Mesendoderm (in vitro differentiated cells): ENCODE measurements around the gene SHC4.

ENCODE experiments used
- DNase-seq: peaks from one replicate; pipeline ENCODE4 v3.0.0; 2013
- H2AK5ac ChIP-seq: 2 replicates; pipeline ENCODE4 v1.6.1; 2013; ENCODE audit warnings: low read length, inconsistent platforms
- H2BK120ac ChIP-seq: 2 replicates; pipeline ENCODE4 v1.6.1; 2013; ENCODE audit warnings: low read depth, mild to moderate bottlenecking, low read length, moderate library complexity, mixed read lengths
- H2BK15ac ChIP-seq: replicated peaks from 2 replicates; pipeline ENCODE4 v1.6.1; 2013; ENCODE audit warnings: low read depth, mild to moderate bottlenecking, moderate library complexity
- H2BK5ac ChIP-seq: 2 replicates; pipeline ENCODE4 v1.6.1; 2013; ENCODE audit warnings: low read length, inconsistent platforms
- H3K18ac ChIP-seq: 2 replicates; pipeline ENCODE4 v1.6.1; 2013; ENCODE audit warnings: mild to moderate bottlenecking, low read length, mixed read lengths
- H3K23ac ChIP-seq: one replicate; pipeline ENCODE4 v1.6.1; 2013; ENCODE audit warnings: low read length
- H3K27ac ChIP-seq: 2 replicates; pipeline ENCODE4 v1.5.1; 2013; ENCODE audit warnings: low read depth, mild to moderate bottlenecking, inconsistent platforms, low read length, moderate library complexity
- H3K27me3 ChIP-seq: 2 replicates; pipeline ENCODE4 v1.6.1; 2013; ENCODE audit warnings: low read length, control low read depth, mild to moderate bottlenecking, inconsistent platforms; ENCODE audit not compliant: insufficient read depth, poor library complexity
- H3K36me3 ChIP-seq: 2 replicates; pipeline ENCODE4 v1.6.1; 2013; ENCODE audit warnings: low read length, inconsistent platforms; ENCODE audit not compliant: control insufficient read depth, insufficient read depth
- H3K4ac ChIP-seq: one replicate; pipeline ENCODE4 v1.6.1; 2013; ENCODE audit warnings: low read depth, mild to moderate bottlenecking, low read length, moderate library complexity
- H3K4me1 ChIP-seq: 2 replicates; pipeline ENCODE4 v1.6.1; 2013; ENCODE audit warnings: low read depth, low read length, inconsistent platforms; ENCODE audit not compliant: control insufficient read depth
- H3K4me2 ChIP-seq: 2 replicates; pipeline ENCODE4 v1.6.1; 2013; ENCODE audit warnings: low read length
- H3K4me3 ChIP-seq: 2 replicates; pipeline ENCODE4 v1.5.1; 2013; ENCODE audit warnings: mild to moderate bottlenecking, low read length
- H3K56ac ChIP-seq: one replicate; pipeline ENCODE4 v1.6.1; 2013; ENCODE audit warnings: low read length
- H3K79me1 ChIP-seq: 2 replicates; pipeline ENCODE4 v1.6.1; 2013; ENCODE audit warnings: low read length, inconsistent platforms
- H3K79me2 ChIP-seq: 2 replicates; pipeline ENCODE4 v1.6.1; 2013; ENCODE audit warnings: mild to moderate bottlenecking, low read length; ENCODE audit not compliant: control insufficient read depth, insufficient read depth
- H3K9ac ChIP-seq: 2 replicates; pipeline ENCODE4 v1.6.1; 2013; ENCODE audit warnings: low read length, inconsistent platforms
- H4K5ac ChIP-seq: one replicate; pipeline ENCODE4 v1.6.1; 2013; ENCODE audit warnings: low read length
- H4K8ac ChIP-seq: one replicate; pipeline ENCODE4 v1.6.1; 2013; ENCODE audit warnings: low read depth, mild to moderate bottlenecking, control low read depth, low read length, moderate library complexity
- WGBS: extraction: QIAGEN DNeasy Blood & Tissue Kit; methylation state at CpG from one replicate; pipeline ENCODE4 v1.1.7; 2013; ENCODE audit warnings: low lambda C conversion rate, missing lambda C conversion rate; ENCODE audit not compliant: insufficient coverage; ENCODE audit errors: extremely low coverage; 5-methylcytosine and 5-hydroxymethylcytosine counted together

SHC4 gene

DNA sequence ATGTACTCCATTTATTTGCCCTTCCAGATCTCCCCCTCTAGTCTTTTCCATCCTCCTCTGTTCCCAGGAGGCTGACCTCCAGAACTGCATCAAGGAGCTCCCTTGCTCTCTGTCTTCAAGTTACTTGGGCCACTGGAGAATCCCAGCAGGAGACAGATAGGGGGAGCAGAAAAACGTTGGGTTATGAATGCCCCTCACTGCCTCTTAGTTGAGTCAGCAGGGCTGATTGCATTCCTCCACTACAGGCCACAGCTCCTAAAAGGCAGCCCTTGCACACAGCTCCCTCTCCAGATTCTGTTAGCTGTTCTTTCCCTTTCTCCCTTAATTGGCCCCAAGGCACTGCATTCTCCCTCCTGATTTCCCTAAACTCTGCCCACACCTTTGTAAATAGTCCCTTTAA, 140.5 kb downstream of the SHC4 start:
- H3K36me3 ChIP-seq = no peaks in the 10 kb centered on the region
- peak; percentile 89 for DNase-seq
- H3K4me1 ChIP-seq = no peaks in the 10 kb centered on the region
- no peak overlapping the region for H3K27ac ChIP-seq
- no peak overlapping the region for H3K18ac ChIP-seq
- no peak overlapping the region for H3K56ac ChIP-seq
- H3K79me1 ChIP-seq = no peaks in the 10 kb centered on the region
- H3K79me2 ChIP-seq = no peaks in the 10 kb centered on the region
- no peak overlapping the region for H3K4me3 ChIP-seq
- H4K5ac ChIP-seq = no peak overlapping the region
- no peak overlapping the region for H3K4me2 ChIP-seq
- no peak overlapping the region for H2BK120ac ChIP-seq
- no peak overlapping the region for H3K9ac ChIP-seq
- H2BK5ac ChIP-seq = no peak overlapping the region
- H2AK5ac ChIP-seq = no peak overlapping the region
- no peak overlapping the region for H2BK15ac ChIP-seq
- no CpG with 5 or more reads among the region's 1 CpG for WGBS
- no peak overlapping the region for H4K8ac ChIP-seq
- H3K4ac ChIP-seq = no peak overlapping the region
- no peak overlapping the region for H3K23ac ChIP-seq
- H3K27me3 ChIP-seq = no peaks in the 10 kb centered on the region

GRCh38 chr15:48814286-48814685, 149.4 kb downstream of the SHC4 start:
- Histone ChIP-seq H2AK5ac (no peak overlapping the region), H3K18ac (no peak overlapping the region), H3K4me3 (no peak overlapping the region), H3K23ac (no peak overlapping the region), H4K8ac (no peak overlapping the region), H3K36me3 (no peaks in the 10 kb centered on the region), H3K9ac (no peak overlapping the region), H4K5ac (no peak overlapping the region), H2BK120ac (no peak overlapping the region), H3K79me2 (no peaks in the 10 kb centered on the region), H3K4me1 (no peaks in the 10 kb centered on the region), H3K79me1 (peaks cover 3% of the 10 kb centered on the region), H3K27ac (no peak overlapping the region), H3K27me3 (no peaks in the 10 kb centered on the region), H3K4ac (no peak overlapping the region), H3K4me2 (no peak overlapping the region), H2BK5ac (no peak overlapping the region), H2BK15ac (no peak overlapping the region), H3K56ac (no peak overlapping the region)
- no CpG with 5 or more reads among the region's 2 CpGs for WGBS
- no peak for DNase-seq

DNA sequence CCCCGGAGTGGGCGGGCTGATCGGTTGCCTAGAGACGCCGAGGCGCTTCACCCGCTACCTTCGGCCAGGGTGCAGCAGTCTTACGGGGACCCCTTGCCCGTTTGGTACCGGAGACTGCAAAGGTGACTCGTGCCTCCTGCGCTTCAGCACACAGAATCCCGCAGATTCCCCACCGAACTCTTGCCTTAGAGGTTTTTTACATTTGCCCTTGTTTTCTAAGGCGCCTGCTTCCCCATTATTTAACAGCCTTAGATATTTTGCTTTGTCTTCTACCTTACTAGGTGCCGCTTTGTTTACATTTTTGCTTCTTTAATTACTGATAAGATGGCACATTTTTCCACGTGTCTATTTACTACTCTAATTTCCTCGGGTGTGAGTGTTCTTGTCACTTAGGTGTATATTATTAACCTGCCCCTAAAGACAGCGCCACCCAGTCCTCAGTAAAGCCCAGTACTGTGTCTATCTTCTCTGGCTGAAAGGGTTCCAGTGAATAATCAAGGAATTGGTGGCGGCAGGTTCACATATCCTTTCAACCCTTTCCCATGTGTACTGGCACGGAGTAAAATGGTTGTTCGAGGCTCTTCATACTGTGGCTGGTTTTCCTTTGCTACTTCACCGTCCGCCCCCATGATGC, 152.3 kb downstream of the SHC4 start:
- Histone ChIP-seq H4K8ac (no peak overlapping the region), H2BK15ac (no peak overlapping the region), H3K4ac (no peak overlapping the region), H3K27ac (no peak overlapping the region), H2BK120ac (no peak overlapping the region), H3K56ac (peak overlapping the region; percentile 57), H2BK5ac (no peak overlapping the region), H3K36me3 (no peaks in the 10 kb centered on the region), H3K9ac (peak overlapping the region; percentile 54), H3K18ac (no peak overlapping the region), H3K79me2 (no peaks in the 10 kb centered on the region), H3K27me3 (no peaks in the 10 kb centered on the region), H3K79me1 (peaks cover 3% of the 10 kb centered on the region), H3K4me2 (peak overlapping the region; percentile 81), H4K5ac (no peak overlapping the region), H3K23ac (no peak overlapping the region), H3K4me3 (peak overlapping the region; percentile 56), H2AK5ac (no peak overlapping the region), H3K4me1 (no peaks in the 10 kb centered on the region)
- DNase-seq = no peak
- no CpG with 5 or more reads among the region's 25 CpGs for WGBS

GRCh38 chr15:48810414-48811324, 153.1 kb downstream of the SHC4 start, which contains the start of gene CEP152:
Gene CEP152, minus strand, starts transcription at chr15:48811069. Its CDS starts 5,420 bp downstream, at chr15:48805649.
- H3K79me1 ChIP-seq = peaks cover 3% of the 10 kb centered on the region

GRCh38 chr15:48806151-48806550, 157.6 kb downstream of the SHC4 start:
- H3K79me2 ChIP-seq = peaks cover 3% of the 10 kb centered on the region
- H3K18ac ChIP-seq = no peak overlapping the region
- H2BK15ac ChIP-seq = no peak overlapping the region
- H3K36me3 ChIP-seq = no peaks in the 10 kb centered on the region
- peaks cover 7% of the 10 kb centered on the region for H3K79me1 ChIP-seq
- no peak overlapping the region for H3K27ac ChIP-seq
- H2BK5ac ChIP-seq = no peak overlapping the region
- no peak overlapping the region for H2BK120ac ChIP-seq
- peak overlapping the region; percentile 35 for H3K56ac ChIP-seq
- H3K4me2 ChIP-seq = no peak overlapping the region
- no peak overlapping the region for H4K8ac ChIP-seq
- no peaks in the 10 kb centered on the region for H3K27me3 ChIP-seq
- H4K5ac ChIP-seq = no peak overlapping the region
- no peak overlapping the region for H2AK5ac ChIP-seq
- H3K4ac ChIP-seq = no peak overlapping the region
- WGBS = no CpG with 5 or more reads among the region's 2 CpGs
- H3K4me1 ChIP-seq = no peaks in the 10 kb centered on the region
- H3K23ac ChIP-seq = no peak overlapping the region
- H3K9ac ChIP-seq = peak overlapping the region; percentile 7
- peak; percentile 63 for DNase-seq
- H3K4me3 ChIP-seq = no peak overlapping the region

More at GRCh38 chr15:48810414-48811324, 153.1 kb downstream of the SHC4 start, which contains the start of gene CEP152:
- Histone ChIP-seq H2AK5ac (no peak within 1 kb of the TSS), H3K27me3 (no peaks in the 10 kb centered on the region), H3K4ac (no peak within 1 kb of the TSS), H3K23ac (no peak within 1 kb of the TSS), H2BK15ac (no peak within 1 kb of the TSS), H3K18ac (peak within 1 kb of the TSS; percentile 34), H3K4me1 (no peaks in the 10 kb centered on the region), H2BK5ac (no peak within 1 kb of the TSS), H2BK120ac (no peak within 1 kb of the TSS), H4K5ac (no peak within 1 kb of the TSS), H3K36me3 (no peaks in the 10 kb centered on the region), H4K8ac (no peak within 1 kb of the TSS), H3K9ac (peak within 1 kb of the TSS; percentile 91), H3K4me3 (peak within 1 kb of the TSS; percentile 90), H3K56ac (peak within 1 kb of the TSS; percentile 88), H3K4me2 (peak within 1 kb of the TSS; percentile 81), H3K79me2 (no peaks in the 10 kb centered on the region), H3K27ac (peak within 1 kb of the TSS; percentile 16)
- DNase-seq = peak; percentile 100
- WGBS = no CpG with 5 or more reads among the region's 51 CpGs
